DMS114 treated with DMSO at 0.1 percent for 48 hours (cell line): Measurements from ENCODE around the gene KRTAP3-1.

ENCODE experiments used
- DNase-seq: peaks from one replicate; lab custom pipeline; 2025; ENCODE audit not compliant: unreplicated experiment; lab: John Stamatoyannopoulos, UW

KRTAP3-1 gene

DNA sequence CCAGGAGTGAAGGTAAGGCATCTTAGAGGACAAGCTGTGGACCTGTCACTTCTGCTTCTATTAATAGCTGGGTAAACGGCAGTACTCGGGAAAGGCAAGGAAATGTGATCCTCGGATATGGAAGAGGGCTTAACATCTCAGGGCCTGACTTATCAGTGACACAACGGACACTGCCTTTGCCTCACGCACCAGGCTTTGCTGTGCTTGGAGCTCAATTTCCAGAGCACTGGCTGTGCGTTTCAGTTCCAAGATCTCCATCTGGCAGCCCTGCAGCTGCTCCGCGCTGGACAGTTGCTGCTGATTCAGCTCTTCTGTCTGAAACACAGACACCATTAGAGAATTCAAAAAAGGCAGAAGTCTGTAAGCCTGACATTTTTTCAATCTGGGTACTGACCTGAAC is 28.3 kb downstream of the KRTAP3-1 start:
- DNase-seq, result no peak

DNA sequence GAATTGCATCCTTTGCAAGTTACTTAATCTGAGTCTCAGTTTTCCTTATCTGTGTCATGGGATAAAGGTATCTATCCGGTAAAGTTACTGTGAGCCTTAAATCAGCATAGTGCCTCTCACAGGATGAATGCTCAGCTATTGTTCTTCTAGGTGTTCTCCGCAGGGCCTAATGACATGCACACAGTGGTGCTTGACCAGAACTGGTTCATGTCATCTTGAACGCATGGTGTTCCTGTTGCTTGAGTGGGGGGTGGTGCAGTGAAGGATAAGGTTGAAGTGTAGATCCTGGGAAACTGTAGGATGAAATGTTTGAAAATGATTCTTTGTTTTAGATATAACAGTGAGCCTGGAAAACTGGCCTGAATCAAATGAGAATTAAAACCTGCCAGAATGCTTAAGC is 28.8 kb downstream of the KRTAP3-1 start:
- no peak for DNase-seq

DNA sequence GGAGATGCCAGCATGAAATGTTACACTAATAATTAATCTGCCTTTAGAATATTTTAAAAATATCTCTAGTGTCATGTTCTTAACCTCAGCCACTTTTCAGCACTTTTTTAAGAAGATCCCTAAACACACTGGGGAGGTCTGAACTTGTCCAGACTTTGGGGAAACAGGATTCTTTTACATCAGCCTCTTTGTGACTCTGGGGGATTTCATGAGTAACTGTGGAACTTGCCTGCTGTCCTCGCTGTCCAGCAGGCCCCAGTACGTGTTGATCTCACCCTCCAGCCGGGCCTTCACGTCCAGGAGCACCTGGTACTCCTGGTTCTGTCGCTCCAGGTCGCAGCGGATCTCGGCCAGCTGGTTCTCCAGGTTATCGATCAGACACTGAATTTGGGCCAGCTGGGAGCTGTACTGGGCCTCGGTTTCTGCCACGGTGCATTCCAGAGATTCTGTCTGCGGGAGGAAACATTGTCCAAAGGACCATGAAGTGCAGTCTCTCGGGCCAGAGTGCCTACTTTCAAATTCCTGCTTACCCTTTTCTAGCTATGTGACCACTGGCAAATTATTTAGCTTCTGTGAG is 30.3 kb downstream of the KRTAP3-1 start:
- no peak for DNase-seq

DNA sequence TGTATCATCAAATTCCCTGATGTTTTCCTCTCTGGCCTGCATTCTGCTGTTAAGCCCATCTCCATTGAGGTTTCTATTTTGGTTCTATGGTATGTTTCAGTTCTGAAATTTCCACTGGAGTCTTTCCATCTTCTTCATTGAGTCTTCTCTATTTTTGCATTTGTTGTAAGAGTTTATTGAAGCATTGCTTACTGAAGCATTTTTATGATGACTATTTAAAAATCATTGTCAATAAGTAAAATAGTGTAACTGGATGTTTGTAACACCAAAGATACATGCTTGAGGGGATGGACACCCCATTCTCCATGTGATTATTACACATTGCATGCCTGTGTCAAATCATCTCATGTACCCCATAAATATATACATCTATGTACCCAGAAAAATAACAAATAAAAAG is 33.4 kb downstream of the KRTAP3-1 start:
- DNase-seq, result no peak

DNA sequence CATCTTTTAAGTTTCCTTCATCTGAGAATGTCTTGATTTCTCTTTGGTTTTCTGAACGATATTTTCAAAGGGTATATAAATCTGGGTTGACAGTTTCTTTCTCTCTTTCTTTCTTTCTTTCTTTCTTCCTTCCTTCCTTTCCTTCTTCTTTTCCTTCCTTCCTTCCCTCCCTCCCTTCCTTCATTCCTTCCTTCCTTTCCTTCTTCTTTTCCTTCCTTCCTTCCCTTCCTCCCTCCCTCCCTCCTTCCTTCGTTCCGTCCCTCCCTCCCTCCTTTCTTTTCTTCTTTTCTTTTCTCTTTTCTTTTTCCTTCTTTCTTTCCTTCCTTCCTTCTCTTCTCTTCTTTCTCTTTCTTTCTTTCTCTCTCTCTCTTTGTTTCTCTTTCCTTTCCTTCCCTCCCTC is 34.6 kb downstream of the KRTAP3-1 start:
- no peak for DNase-seq

DNA sequence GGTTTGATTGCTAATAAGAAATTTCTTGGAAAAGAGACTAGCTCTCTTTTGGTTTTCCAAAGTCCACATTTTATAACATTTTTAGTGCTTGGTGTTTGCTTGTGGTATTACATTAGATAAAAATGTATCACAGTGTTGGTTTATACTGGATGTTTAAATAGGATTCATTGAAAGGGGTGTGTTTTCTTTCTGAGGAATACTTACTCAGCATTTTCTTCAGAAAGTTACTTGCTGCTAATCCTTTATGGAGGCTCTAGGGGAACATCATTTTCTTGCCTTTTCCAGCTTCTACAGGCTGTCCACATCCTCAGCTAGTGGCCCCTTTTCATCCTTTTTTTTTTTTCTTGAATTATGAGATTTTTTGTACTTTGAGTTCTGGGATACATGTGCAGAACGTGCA is 41.3 kb downstream of the KRTAP3-1 start:
- no peak for DNase-seq

DNA sequence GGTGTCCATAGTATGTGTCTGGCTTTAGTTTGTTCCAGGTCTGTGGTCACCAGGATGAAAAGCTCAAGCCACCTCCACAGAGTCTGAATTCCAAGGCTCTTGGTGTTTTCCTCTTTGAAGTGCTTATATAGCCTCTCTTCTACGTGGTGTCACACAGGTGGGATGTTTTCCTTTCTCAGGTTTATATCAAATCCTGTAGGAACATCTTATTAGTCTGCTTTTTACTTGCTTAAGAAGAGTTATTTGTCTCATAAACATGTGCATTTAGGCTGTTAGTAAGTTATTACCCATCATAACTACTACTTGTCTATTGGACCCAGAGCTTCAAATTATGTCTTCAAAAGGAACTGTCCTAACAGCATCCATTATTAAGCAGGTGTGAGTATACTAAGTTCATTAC is 42.1 kb downstream of the KRTAP3-1 start, which contains the start of gene KRT39:
Gene KRT39, minus strand, starts transcription at position 101 of the 400 bp plus-strand sequence. Its CDS starts 92 bp downstream, at position 9.
- no peak for DNase-seq

DNA sequence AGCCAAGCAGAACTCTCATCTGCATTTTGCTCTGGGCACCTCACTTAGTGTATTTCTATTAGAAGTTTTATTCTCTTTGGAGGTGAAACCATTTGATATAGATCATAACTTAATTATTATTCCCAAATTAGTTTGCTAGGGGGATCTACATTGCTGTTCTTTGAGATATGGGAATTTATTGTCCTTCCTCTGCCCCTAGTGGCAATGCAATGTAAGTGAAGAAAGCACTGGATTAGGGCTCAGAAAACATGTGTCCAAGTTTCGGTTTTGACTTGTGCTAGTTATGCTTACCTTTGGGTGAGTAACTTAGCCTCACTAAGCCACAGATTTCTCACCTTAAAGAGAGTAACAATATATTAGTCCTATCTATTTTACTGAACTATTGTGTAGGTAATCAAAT is 45.1 kb downstream of the KRTAP3-1 start:
- DNase-seq, result no peak

DNA sequence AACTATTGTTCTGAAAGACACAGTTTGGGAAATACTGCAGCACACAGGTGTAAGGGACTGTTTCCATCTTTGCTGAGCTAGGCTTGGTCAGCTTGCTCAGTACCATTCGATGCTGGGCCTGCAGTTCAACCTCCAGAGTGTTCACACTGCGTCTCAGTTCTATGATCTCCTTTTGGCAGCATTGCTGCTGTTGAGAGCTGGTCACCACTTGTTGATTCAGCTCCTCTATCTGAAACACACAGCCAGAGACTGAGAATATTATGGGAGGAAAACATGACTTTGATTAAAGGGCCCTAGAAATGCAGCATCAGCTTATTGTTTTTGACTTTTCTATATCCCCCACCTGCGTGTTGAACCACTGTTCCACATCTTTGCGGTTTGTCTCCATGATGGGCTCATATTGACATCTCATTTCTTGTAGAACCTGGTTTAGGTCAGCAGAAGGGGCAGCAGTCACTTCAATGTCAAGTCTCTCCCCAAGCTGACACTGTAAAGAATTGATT is 46.8 kb downstream of the KRTAP3-1 start:
- DNase-seq, result no peak

DNA sequence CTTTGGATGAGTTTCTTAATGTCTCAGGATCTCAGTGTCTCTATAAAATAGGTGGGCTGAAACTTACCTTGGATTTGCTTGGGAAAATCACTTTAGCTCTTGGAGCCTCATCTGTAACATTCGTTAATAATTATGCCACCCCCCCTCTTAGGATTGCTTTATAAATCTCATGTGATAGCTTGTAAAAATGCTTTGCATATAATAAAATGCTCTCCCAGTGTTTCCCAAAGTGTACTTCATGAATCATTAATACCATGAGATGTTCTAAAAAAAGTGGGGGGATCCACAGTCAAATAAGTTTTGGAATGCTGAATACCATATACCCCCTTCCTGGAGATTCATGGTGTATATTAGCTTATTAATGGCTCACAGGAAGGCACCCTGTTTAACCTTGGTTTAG is 47.3 kb downstream of the KRTAP3-1 start:
- DNase-seq, result no peak

DNA sequence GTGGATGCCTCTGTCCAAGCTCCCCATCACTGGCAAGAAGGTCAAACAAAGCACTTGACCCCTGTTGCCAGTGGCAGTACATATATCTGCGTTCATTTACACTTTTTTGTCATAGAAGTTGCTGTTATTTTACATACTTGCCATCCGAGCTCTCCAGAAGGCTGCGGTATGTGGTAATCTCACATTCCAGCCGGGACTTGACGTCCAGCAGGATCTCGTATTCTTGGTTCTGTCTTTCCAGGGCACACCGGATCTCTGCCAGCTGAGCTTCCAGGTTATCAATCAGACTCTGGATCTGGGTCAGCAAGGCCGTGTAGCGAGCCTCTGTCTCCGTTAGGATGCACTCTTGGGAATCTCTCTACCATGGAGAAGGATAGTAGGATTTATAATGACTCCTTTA is 48.8 kb downstream of the KRTAP3-1 start:
- no peak for DNase-seq
